H9 (cell line): Measurements from ENCODE around the gene SCNN1B. TPM values are rescaled to one million over a fixed set of nuclear protein-coding genes. Genes with fewer than 3 reads are reported as not detected.

Source experiments
- DNase-seq: peaks from one replicate; pipeline ENCODE4 v3.0.0-alpha.2; 2017
- H2AFZ ChIP-seq: one replicate; pipeline ENCODE4 v1.6.1; 2013; ENCODE audit warnings: mild to moderate bottlenecking, low read length, control low read depth, moderate library complexity
- H2AK5ac ChIP-seq: 2 replicates; pipeline ENCODE4 v1.6.1; 2013; ENCODE audit warnings: low read length, control low read depth, mixed read lengths; ENCODE audit not compliant: insufficient read length
- H2BK120ac ChIP-seq: one replicate; pipeline ENCODE4 v1.6.1; 2013; ENCODE audit warnings: low read depth, mild to moderate bottlenecking, low read length, control low read depth, inconsistent platforms; ENCODE audit not compliant: poor library complexity, severe bottlenecking
- H2BK12ac ChIP-seq: 2 replicates; pipeline ENCODE4 v1.6.1; 2013; ENCODE audit warnings: low read length, control low read depth, mixed read lengths, low read depth; ENCODE audit not compliant: insufficient read length
- H2BK15ac ChIP-seq: 2 replicates; pipeline ENCODE4 v1.6.1; 2013; ENCODE audit warnings: low read depth, low read length, control low read depth
- H2BK20ac ChIP-seq: one replicate; pipeline ENCODE4 v1.6.1; 2013; ENCODE audit warnings: low read depth, mild to moderate bottlenecking, low read length, control low read depth, inconsistent platforms; ENCODE audit not compliant: poor library complexity, severe bottlenecking
- H2BK5ac ChIP-seq: 2 replicates; pipeline ENCODE4 v1.6.1; 2013; ENCODE audit warnings: low read length, control low read depth, mixed read lengths; ENCODE audit not compliant: insufficient read length
- H3K14ac ChIP-seq: 2 replicates; pipeline ENCODE4 v1.6.1; 2013; ENCODE audit warnings: low read length, control low read depth; ENCODE audit not compliant: insufficient read depth
- H3K18ac ChIP-seq: 2 replicates; pipeline ENCODE4 v1.6.1; 2013; ENCODE audit warnings: low read depth, mild to moderate bottlenecking, mixed read lengths, low read length, control low read depth; ENCODE audit not compliant: insufficient read length
- H3K23ac ChIP-seq: 2 replicates; pipeline ENCODE4 v1.6.1; 2013; ENCODE audit warnings: low read length, control low read depth, mixed read lengths, low read depth; ENCODE audit not compliant: insufficient read length
- H3K23me2 ChIP-seq: 2 replicates; pipeline ENCODE4 v1.6.1; 2013; ENCODE audit warnings: low read depth, mild to moderate bottlenecking, mixed read lengths, low read length, control low read depth; ENCODE audit not compliant: insufficient read length, poor library complexity, severe bottlenecking
- H3K27ac ChIP-seq: 2 replicates; pipeline ENCODE4 v1.5.1; 2013; ENCODE audit warnings: low read length, control low read depth, mixed read lengths, low read depth; ENCODE audit not compliant: insufficient read length
- H3K27me3 ChIP-seq: 2 replicates; pipeline ENCODE4 v1.6.1; 2013; ENCODE audit warnings: low read length, control low read depth, inconsistent platforms; ENCODE audit not compliant: insufficient read depth
- H3K4ac ChIP-seq: 2 replicates; pipeline ENCODE4 v1.6.1; 2013; ENCODE audit warnings: low read depth, mild to moderate bottlenecking, control low read depth, inconsistent platforms, low read length, moderate library complexity
- H3K4me1 ChIP-seq: 2 replicates; pipeline ENCODE4 v1.6.1; 2013; ENCODE audit warnings: low read length, control low read depth, inconsistent platforms; ENCODE audit not compliant: insufficient read depth
- H3K4me2 ChIP-seq: 2 replicates; pipeline ENCODE4 v1.6.1; 2013; ENCODE audit warnings: low read length, control low read depth, mixed read lengths; ENCODE audit not compliant: insufficient read length, insufficient read depth
- H3K56ac ChIP-seq: 2 replicates; pipeline ENCODE4 v1.6.1; 2013; ENCODE audit warnings: low read depth, mild to moderate bottlenecking, mixed read lengths, low read length, control low read depth; ENCODE audit not compliant: insufficient read length
- H3K79me1 ChIP-seq: 2 replicates; pipeline ENCODE4 v1.6.1; 2013; ENCODE audit warnings: low read depth, mild to moderate bottlenecking, moderate library complexity, low read length, control low read depth, inconsistent platforms; ENCODE audit not compliant: insufficient read depth, poor library complexity, severe bottlenecking
- H3K79me2 ChIP-seq: 2 replicates; pipeline ENCODE4 v1.6.1; 2013; ENCODE audit warnings: low read length, control low read depth, inconsistent platforms; ENCODE audit not compliant: insufficient read depth
- H3K9ac ChIP-seq: 2 replicates; pipeline ENCODE4 v1.6.1; 2013; ENCODE audit warnings: low read length, control low read depth, mixed read lengths; ENCODE audit not compliant: insufficient read length; ENCODE audit errors: extremely low read depth
- H3K9me3 ChIP-seq: one replicate; pipeline ENCODE4 v1.6.1; 2013; ENCODE audit warnings: low read depth, low read length, inconsistent platforms; ENCODE audit not compliant: control insufficient read depth
- H3T11ph ChIP-seq: one replicate; pipeline ENCODE4 v1.6.1; 2013; ENCODE audit warnings: mild to moderate bottlenecking, low read length, control low read depth, inconsistent platforms
- H4K20me1 ChIP-seq: one replicate; pipeline ENCODE4 v1.6.1; 2013; ENCODE audit not compliant: control insufficient read depth, insufficient read length, insufficient read depth
- H4K5ac ChIP-seq: 2 replicates; pipeline ENCODE4 v1.6.1; 2013; ENCODE audit warnings: low read depth, mild to moderate bottlenecking, mixed read lengths, low read length, control low read depth; ENCODE audit not compliant: insufficient read length
- H4K8ac ChIP-seq: replicated peaks from 2 replicates; pipeline ENCODE4 v1.6.1; 2013; ENCODE audit warnings: low read length, control low read depth, mixed read lengths, low read depth; ENCODE audit not compliant: insufficient read length
- H4K91ac ChIP-seq: 2 replicates; pipeline ENCODE4 v1.6.1; 2013; ENCODE audit warnings: low read depth, mild to moderate bottlenecking, moderate library complexity, mixed read lengths, low read length, control low read depth; ENCODE audit not compliant: insufficient read length
- H3K27ac Mint-ChIP-seq, 3 experiments: 2 replicates in 2 of 3; 3 replicates in 1 of 3; pipeline ENCODE4 v1.8.0; 2020 to 2021; ENCODE audit warnings: mixed read lengths in 3 of 3, mild to moderate bottlenecking in 1 of 3, moderate library complexity in 1 of 3
- H3K27me3 Mint-ChIP-seq: 2 replicates; pipeline ENCODE4 v1.8.0; 2021; ENCODE audit warnings: low read depth, mild to moderate bottlenecking, moderate library complexity, mixed read lengths
- H3K36me3 Mint-ChIP-seq, 3 experiments: 2 replicates in 2 of 3; 3 replicates in 1 of 3; pipeline ENCODE4 v1.8.0; 2020 to 2021; ENCODE audit warnings: low read depth in 3 of 3, mixed read lengths in 3 of 3; ENCODE audit not compliant: insufficient read depth in 1 of 3
- H3K4me1 Mint-ChIP-seq, 2 experiments: 2 replicates each; pipeline ENCODE4 v1.8.0; 2020; ENCODE audit warnings: mixed read lengths in 2 of 2
- H3K4me3 Mint-ChIP-seq, 2 experiments: 2 replicates in 1 of 2; 3 replicates in 1 of 2; pipeline ENCODE4 v1.8.0; 2020 to 2021; ENCODE audit warnings: mild to moderate bottlenecking in 2 of 2, mixed read lengths in 2 of 2, moderate library complexity in 1 of 2
- H3K9me3 Mint-ChIP-seq, 2 experiments: 2 replicates in 1 of 2; 3 replicates in 1 of 2; pipeline ENCODE4 v1.8.0; 2020; ENCODE audit warnings: mild to moderate bottlenecking in 2 of 2, mixed read lengths in 2 of 2, moderate library complexity in 1 of 2
- WGBS: extraction: QIAGEN DNeasy Blood & Tissue Kit; methylation state at CpG from one replicate; pipeline ENCODE4 v1.1.7; 2013; ENCODE audit warnings: missing lambda C conversion rate, low lambda C conversion rate, mixed read lengths; ENCODE audit not compliant: insufficient read length; ENCODE audit errors: extremely low coverage; 5-methylcytosine and 5-hydroxymethylcytosine counted together
- total RNA-seq: library from RNA; stranded (reverse); gene quantifications from 2 replicates; pipeline ENCODE4 v1.2.1, GENCODE V29; 2021
- TF ChIP-seq, protein P1 (sequence below): fragments of 200-600 bp; sonication (generic); conservative IDR thresholded peaks from 3 replicates; pipeline ENCODE4 v1.8.0; 2021; ENCODE audit warnings: antibody characterized with exemption, mild to moderate bottlenecking

SCNN1B gene
- total RNA-seq, 1 experiment from 2014 or later, result 0.11 TPM

DNA sequence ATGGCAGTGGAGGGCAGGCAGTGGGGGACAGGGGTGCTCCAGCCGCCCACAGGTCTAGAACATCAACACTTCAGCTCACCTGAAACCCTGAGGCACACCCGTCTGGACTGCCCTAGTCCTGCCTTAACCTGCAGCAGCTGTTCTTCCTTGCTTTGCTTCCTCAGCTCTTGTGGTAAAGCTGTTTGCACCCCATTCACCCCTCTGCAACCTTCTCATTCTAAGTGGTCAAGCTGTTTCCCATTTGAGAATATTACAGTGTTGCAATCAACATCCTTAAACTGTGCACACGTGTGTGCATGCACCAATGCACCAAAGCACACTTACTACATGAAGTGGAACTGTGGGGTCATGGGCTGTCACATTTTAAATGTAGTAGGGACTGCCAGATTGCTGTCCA, 32.4 kb downstream of the SCNN1B start:
- Histone ChIP-seq H3K4me1 (no peaks in the 10 kb centered on the region), H3K4me2 (no peak overlapping the region)
- TF ChIP-seq, protein P1, sequence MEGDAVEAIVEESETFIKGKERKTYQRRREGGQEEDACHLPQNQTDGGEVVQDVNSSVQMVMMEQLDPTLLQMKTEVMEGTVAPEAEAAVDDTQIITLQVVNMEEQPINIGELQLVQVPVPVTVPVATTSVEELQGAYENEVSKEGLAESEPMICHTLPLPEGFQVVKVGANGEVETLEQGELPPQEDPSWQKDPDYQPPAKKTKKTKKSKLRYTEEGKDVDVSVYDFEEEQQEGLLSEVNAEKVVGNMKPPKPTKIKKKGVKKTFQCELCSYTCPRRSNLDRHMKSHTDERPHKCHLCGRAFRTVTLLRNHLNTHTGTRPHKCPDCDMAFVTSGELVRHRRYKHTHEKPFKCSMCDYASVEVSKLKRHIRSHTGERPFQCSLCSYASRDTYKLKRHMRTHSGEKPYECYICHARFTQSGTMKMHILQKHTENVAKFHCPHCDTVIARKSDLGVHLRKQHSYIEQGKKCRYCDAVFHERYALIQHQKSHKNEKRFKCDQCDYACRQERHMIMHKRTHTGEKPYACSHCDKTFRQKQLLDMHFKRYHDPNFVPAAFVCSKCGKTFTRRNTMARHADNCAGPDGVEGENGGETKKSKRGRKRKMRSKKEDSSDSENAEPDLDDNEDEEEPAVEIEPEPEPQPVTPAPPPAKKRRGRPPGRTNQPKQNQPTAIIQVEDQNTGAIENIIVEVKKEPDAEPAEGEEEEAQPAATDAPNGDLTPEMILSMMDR, result no peak

More for the DNA sequence above, 32.4 kb downstream of the SCNN1B start:
- Mint-ChIP-seq H3K9me3 (no peaks in the 10 kb centered on the region), H3K27ac (peak overlapping the region in 1 of 3 experiments; percentile 56; a peak in 2 of 7 replicates), H3K36me3 (no peaks in the 10 kb centered on the region), H3K27me3 (no peaks in the 10 kb centered on the region), H3K4me3 (no peak overlapping the region), H3K4me1 (peaks cover 3 to 7% of the 10 kb centered on the region in 2 experiments)
- no peak overlapping the region for H2BK12ac ChIP-seq
- no peaks in the 10 kb centered on the region for H3K79me1 ChIP-seq
- H3K23me2 ChIP-seq, result no peaks in the 10 kb centered on the region
- H3K79me2 ChIP-seq, result no peaks in the 10 kb centered on the region
- H4K20me1 ChIP-seq, result no peaks in the 10 kb centered on the region
- no peak overlapping the region for H4K8ac ChIP-seq
- H4K5ac ChIP-seq, result no peak overlapping the region
- H3K4ac ChIP-seq, result no peak overlapping the region
- H3K9me3 ChIP-seq, result no peaks in the 10 kb centered on the region
- no peak overlapping the region for H2BK15ac ChIP-seq
- no peak overlapping the region for H2AFZ ChIP-seq
- DNase-seq, result no peak
- H3K18ac ChIP-seq, result no peak overlapping the region
- H2BK120ac ChIP-seq, result no peak overlapping the region
- H3K27ac ChIP-seq, result no peak overlapping the region
- no peak overlapping the region for H3K56ac ChIP-seq
- H3K9ac ChIP-seq, result no peak overlapping the region
- H3K23ac ChIP-seq, result no peak overlapping the region
- H3T11ph ChIP-seq, result no peak overlapping the region
- H2BK5ac ChIP-seq, result no peak overlapping the region
- no peak overlapping the region for H4K91ac ChIP-seq
- WGBS, result no CpG with 5 or more reads among the region's 3 CpGs
- no peaks in the 10 kb centered on the region for H3K27me3 ChIP-seq
- no peak overlapping the region for H3K14ac ChIP-seq
- no peak overlapping the region for H2BK20ac ChIP-seq
- no peak overlapping the region for H2AK5ac ChIP-seq
